Urinary bladder (tissue), 4 donors: ENCODE measurements around the gene NRXN2. TPM values are rescaled to one million over a fixed set of nuclear protein-coding genes. Genes with fewer than 3 reads are reported as not detected.

Experiments
- DNase-seq: peaks from one replicate; pipeline ENCODE4 v3.0.0-alpha.2; 2015; ENCODE audit errors: extremely low spot score
- H3K27ac ChIP-seq: one replicate; pipeline ENCODE4 v1.5.1; 2013; ENCODE audit warnings: low read depth, mild to moderate bottlenecking, moderate library complexity
- H3K36me3 ChIP-seq: one replicate; pipeline ENCODE4 v1.6.1; 2013; ENCODE audit warnings: mild to moderate bottlenecking, moderate library complexity; ENCODE audit not compliant: insufficient read depth
- H3K4me1 ChIP-seq: one replicate; pipeline ENCODE4 v1.6.1; 2013; ENCODE audit warnings: mild to moderate bottlenecking, moderate library complexity; ENCODE audit not compliant: insufficient read depth
- H3K4me3 ChIP-seq: one replicate; pipeline ENCODE4 v1.5.1; 2013; ENCODE audit warnings: low read depth, low read length
- WGBS: extraction: QIAGEN DNeasy Blood & Tissue Kit; methylation state at CpG from one replicate; pipeline ENCODE4 v1.1.7; 2013; 5-methylcytosine and 5-hydroxymethylcytosine counted together
- polyA plus RNA-seq: library from polyadenylated mRNA; stranded (reverse); fragments of 200-250 nt; gene quantifications from one replicate; pipeline ENCODE4 v1.2.3, GENCODE V29; 2013
- total RNA-seq: library from RNA; depleted of rRNA; stranded (reverse); fragments of >200 nt; gene quantifications from one replicate; pipeline ENCODE4 v1.2.3, GENCODE V29; 2014
- donor health status: healthy with polysubstance abuse.
- donor health status: healthy.

The NRXN2 gene
- total and polyA plus RNA-seq, 2 donors, result 11.5 to 30.5 TPM

DNA sequence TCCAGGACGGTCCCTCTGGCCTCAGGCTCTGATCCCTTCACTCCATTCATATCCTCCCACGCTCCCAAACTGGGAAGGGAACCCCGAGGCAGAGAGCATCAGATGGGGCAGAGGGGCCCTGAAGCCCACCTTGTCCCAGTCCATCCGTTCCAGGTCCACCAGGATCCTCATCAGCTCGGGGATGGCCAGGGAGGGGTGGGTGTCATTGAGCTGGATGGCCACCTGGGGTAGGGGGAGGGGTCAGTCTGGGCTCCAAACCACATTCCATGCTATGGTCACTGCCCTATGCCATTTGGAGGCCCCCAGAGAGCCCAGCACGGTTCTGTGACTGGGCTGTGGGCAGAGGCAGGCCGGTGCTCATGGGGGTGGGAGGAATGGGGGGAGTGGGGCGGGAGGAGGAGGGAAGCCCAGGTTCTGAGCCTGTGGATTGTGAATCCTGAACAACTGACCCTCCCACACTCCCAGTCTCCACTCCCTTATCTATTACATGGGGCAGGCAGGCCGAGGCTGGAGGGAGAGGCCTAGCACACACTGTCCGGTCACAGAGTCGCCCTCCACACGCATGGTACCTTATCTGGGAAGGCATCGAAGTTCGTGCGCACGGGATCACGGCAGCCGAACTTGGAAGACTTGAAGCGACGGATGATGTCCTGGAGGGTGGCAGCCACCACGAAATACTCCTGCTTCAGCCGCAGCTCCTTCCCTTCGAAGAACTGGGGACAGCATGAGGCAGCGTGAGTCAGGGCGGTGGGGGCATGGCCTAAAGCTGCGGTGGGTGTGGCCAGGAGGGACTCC, 31.3 kb upstream of the NRXN2 start:
- DNase-seq, result no peak
- WGBS, result 84% methylated on average over 26 of the region's 26 CpGs
- no peaks in the 10 kb centered on the region for H3K4me1 ChIP-seq
- no peaks in the 10 kb centered on the region for H3K36me3 ChIP-seq
- no peak overlapping the region for H3K27ac ChIP-seq
- no peak overlapping the region for H3K4me3 ChIP-seq

DNA sequence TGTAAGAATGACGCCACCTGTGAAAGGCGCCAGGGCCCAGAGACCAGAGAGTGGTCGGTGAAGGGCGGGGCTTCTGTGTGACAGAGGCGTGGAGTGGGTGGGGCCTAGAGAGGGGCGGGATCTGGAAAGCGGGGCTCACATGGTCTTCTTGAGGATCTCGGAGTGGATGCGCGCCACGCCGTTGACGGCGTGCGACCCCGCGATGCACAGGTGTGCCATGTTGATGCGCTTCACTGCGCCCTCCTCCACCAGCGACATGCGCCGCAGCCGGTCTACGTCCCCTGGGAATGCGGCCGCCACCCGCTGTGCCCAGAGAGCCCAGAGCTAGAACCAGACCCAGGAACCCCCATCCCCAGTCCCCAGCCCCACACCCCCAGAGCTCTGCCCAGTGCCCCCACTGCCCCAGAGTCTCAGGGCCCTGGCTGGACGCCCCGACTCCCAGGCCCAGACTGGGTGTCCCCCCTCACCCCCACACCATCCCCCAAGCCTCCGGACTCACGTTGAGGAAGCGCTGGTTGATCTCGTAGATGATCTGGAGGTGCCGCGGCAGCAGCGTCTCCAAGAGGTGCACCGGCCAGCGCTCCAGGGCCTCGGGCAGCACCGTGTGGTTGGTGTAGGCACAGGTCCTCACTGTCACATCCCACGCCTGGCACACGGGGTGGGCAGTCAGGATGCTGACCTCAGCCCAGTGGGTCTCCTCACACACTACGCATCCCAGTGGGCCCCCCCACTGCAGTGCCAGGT, 30.6 kb upstream of the NRXN2 start:
- H3K4me3 ChIP-seq, result no peak overlapping the region
- DNase-seq, result no peak
- H3K27ac ChIP-seq, result no peak overlapping the region
- H3K4me1 ChIP-seq, result no peaks in the 10 kb centered on the region
- H3K36me3 ChIP-seq, result no peaks in the 10 kb centered on the region
- 92% methylated on average over 43 of the region's 43 CpGs for WGBS

- 90% methylated on average over 7 of the region's 7 CpGs for WGBS
- Histone ChIP-seq H3K27ac (no peak overlapping the region), H3K36me3 (no peaks in the 10 kb centered on the region), H3K4me1 (no peaks in the 10 kb centered on the region), H3K4me3 (no peak overlapping the region)
- no peak for DNase-seq
Measured at GRCh38 chr11:64753019-64753379, 30.0 kb upstream of the NRXN2 start.

- 81% methylated on average over 14 of the region's 14 CpGs for WGBS
- Histone ChIP-seq H3K4me1 (no peaks in the 10 kb centered on the region), H3K36me3 (no peaks in the 10 kb centered on the region), H3K4me3 (no peak overlapping the region), H3K27ac (no peak overlapping the region)
- no peak for DNase-seq
Measured at GRCh38 chr11:64752175-64752970, 29.4 kb upstream of the NRXN2 start.

DNA sequence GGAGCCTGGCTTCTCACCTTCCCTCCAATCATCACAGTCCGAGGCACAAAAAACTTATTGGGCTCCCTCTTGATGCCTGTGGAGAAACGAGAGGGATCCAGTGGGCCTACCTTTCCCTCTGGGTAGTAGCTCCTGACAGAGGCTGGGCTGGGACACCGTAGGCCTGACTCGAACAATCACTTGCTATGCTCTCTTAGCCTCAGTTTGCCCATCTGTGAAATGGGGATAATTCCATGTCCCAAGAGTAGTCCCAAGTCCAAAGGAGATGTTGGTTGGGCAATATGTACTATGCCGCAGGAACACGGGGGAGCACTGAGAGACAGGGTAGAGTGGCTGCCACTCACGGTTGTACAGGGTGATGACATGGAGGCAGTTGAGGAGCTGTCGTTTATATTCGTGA, 28.6 kb upstream of the NRXN2 start:
- no peak overlapping the region for H3K4me3 ChIP-seq
- H3K36me3 ChIP-seq, result no peaks in the 10 kb centered on the region
- no peak for DNase-seq
- H3K27ac ChIP-seq, result no peak overlapping the region
- 96% methylated on average over 9 of the region's 9 CpGs for WGBS
- no peaks in the 10 kb centered on the region for H3K4me1 ChIP-seq

DNA sequence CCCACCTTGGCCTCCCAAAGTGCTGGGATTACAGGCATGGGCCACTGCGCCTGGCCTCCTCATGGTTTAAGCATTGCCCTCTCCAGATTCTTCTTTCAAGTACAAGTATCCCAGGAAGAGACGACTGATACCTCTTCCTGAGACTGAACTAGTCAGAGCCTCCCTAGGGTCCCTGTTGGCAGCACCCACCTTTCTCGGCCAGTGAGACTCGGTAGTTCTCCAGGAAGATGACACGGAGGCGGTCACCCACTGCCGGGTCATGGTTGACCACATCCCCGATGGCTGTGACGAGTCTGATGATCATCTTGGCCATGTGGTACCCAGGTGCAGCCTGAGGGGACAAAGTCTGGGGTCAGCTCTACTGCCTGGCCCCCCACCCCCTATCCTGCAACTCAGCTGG, 28.1 kb upstream of the NRXN2 start:
- Histone ChIP-seq H3K36me3 (no peaks in the 10 kb centered on the region), H3K27ac (no peak overlapping the region), H3K4me1 (no peaks in the 10 kb centered on the region), H3K4me3 (no peak overlapping the region)
- WGBS, result 91% methylated on average over 9 of the region's 9 CpGs
- DNase-seq, result no peak

DNA sequence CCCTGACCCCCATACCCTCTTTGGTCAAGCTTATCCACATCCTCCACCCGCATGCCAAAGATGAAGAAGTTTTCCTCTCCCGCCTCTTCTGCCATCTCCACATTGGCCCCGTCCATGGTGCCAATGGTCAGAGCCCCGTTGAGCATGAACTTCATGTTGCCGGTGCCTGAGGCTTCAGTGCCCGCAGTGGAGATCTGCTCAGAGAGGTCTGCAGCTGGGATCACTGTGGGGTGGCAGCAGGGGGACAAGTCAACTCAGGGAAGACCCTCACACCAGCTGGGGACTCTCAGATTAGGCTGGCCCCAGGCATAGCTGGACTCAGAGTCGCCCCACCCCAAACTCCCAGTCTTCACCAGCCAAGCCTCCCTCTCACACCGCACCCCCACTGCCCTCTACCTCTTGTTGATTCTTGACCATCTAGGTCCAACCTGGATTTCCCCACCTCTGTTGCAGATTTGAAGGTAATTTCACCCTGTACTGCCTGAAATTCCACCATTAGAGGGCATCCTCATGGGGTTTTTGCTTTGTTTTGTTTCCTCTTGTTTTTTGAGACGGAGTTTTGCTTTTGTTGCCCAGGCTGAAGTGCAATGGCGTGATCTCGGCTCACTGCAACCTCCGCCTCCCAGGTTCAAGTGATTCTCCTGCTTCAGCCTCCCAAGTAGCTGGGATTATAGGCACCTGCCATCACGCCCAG, 27.5 kb upstream of the NRXN2 start:
- H3K36me3 ChIP-seq, result no peaks in the 10 kb centered on the region
- DNase-seq, result no peak
- H3K27ac ChIP-seq, result no peak overlapping the region
- H3K4me1 ChIP-seq, result no peaks in the 10 kb centered on the region
- 93% methylated on average over 13 of the region's 13 CpGs for WGBS
- H3K4me3 ChIP-seq, result no peak overlapping the region

- Histone ChIP-seq H3K27ac (no peak overlapping the region), H3K4me1 (peaks cover 2% of the 10 kb centered on the region), H3K4me3 (no peak overlapping the region), H3K36me3 (no peaks in the 10 kb centered on the region)
- 74% methylated on average over 15 of the region's 15 CpGs for WGBS
- DNase-seq, result no peak
Measured at GRCh38 chr11:64747961-64748665, 25.1 kb upstream of the NRXN2 start.

GRCh38 chr11:64746486-64746885, 23.5 kb upstream of the NRXN2 start:
- no peak for DNase-seq
- H3K4me1 ChIP-seq, result peaks cover 2% of the 10 kb centered on the region
- WGBS, result 73% methylated on average over 10 of the region's 10 CpGs
- peak overlapping the region; percentile 2 for H3K27ac ChIP-seq
- no peak overlapping the region for H3K4me3 ChIP-seq
- no peaks in the 10 kb centered on the region for H3K36me3 ChIP-seq

DNA sequence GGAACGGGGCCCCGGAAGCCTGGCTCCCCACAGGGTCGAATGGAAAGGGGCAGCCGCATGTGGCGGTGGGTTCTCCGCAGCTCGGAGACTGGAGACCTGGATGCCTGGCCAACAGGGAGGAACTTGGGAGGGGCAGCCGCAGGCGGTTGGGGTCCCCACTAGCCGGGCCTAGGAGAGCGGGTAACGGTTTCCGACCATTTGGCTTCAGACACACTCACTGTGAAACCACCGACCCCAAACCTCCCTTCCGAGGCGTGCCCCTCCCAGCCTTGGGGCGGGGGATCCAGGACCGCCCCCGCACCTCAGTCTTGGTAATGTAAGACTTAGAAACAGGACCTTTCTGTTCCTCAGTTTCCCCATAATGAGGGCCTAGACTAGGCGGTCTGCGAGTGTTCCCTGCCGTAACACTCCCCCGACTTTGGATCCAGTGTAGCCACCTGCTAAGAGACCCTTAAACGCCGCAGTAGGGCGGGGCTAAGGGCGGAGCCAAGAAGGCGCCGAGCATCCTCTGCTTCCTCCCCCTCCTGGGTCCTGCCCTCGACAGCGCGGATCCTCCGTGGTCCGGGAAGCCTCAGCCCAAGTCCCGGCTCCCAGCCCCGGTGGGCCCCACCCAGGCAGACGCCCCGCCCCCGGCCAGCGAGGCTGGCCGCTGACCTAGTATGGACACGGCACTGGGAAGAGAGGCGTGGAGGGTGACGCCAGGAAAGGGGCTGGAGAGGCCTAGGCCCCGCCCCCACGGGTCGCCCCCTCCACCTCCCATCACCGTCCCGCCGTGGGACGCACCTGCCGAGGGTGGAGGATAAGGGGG, 22.7 kb upstream of the NRXN2 start:
- under 1% methylated on average over 52 of the region's 52 CpGs for WGBS
- no peaks in the 10 kb centered on the region for H3K36me3 ChIP-seq
- DNase-seq, result no peak
- H3K4me1 ChIP-seq, result peaks cover 2% of the 10 kb centered on the region
- H3K4me3 ChIP-seq, result peak overlapping the region; percentile 54
- peak overlapping the region; percentile 62 for H3K27ac ChIP-seq

GRCh38 chr11:64745189-64745520, 22.2 kb upstream of the NRXN2 start:
- Histone ChIP-seq H3K36me3 (no peaks in the 10 kb centered on the region), H3K4me3 (peak overlapping the region; percentile 54), H3K4me1 (peaks cover 2% of the 10 kb centered on the region), H3K27ac (peak overlapping the region; percentile 62)
- WGBS, result 0% methylated on average over 20 of the region's 20 CpGs
- DNase-seq, result no peak

GRCh38 chr11:64744544-64745188, 21.7 kb upstream of the NRXN2 start:
- peaks cover 2% of the 10 kb centered on the region for H3K4me1 ChIP-seq
- peak overlapping the region; percentile 54 for H3K4me3 ChIP-seq
- H3K36me3 ChIP-seq, result no peaks in the 10 kb centered on the region
- no peak overlapping the region for H3K27ac ChIP-seq
- no peak for DNase-seq
- WGBS, result under 1% methylated on average over 72 of the region's 89 CpGs
